KBM-7 (cell line): Measurements from ENCODE around the gene PLEKHG3.
"Not testable (repeated sequence)": the region's sequence is repeated elsewhere in the genome, so short reads cannot be mapped to it uniquely, and the experiment has no call there.

ENCODE experiments used
- DNase-seq: peaks from one replicate; pipeline ENCODE4 v3.0.0-alpha.2; 2015
- in situ Hi-C: fragments of 300-500 bp; cut with MboI; formaldehyde crosslinking; loops from 2 replicates; pipeline ENCODE4 v1.14.3; 2020; ENCODE audit warnings: low sequenced_read_pairs, low pct_unique_long_range_greater_than_20kb, mixed read lengths

Gene PLEKHG3

DNA sequence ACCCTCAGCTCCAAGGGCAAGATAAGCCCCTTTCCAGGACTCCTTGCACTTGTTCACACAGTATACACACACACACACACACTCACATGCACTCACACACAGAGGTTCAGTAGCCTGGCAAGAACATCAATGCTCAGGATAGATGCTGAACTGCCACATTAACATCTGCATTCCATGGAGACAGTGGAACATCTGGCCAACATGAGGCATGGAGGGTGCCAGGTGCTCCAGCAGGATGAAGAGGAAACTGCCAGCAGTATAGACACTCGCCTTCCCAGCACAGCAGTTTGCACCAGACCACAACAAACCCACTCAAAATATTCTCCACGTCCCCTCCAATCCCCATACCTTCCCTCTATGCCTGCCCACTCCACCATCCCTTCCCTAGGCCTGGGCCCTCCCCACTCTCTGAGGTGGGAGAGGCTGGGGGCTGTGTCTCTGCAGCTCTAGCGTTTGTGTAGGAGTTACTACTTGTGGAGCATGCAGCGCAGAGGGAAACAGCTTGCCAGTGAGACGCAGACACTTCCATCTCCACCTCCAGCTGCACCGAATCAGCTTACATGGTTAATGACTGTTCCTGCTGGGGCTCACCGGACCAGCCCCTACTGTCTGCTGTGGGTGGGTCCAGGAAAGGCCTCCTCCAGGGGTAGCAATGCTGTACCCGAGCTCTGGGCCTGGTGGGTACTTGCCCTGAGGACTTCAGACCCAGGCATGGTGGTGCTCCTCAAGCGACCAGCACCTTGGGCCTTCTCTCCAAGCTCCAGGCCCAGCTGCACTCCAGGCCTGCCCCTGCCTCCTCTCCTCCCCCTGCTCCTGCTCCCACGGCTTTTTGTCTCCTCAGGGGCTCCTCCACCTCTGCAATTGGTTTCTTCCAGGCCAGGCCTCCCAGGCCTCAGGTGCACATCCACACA is 18.6 kb upstream of the PLEKHG3 start:
- in situ Hi-C loops: no loop called here
- peak; percentile 60 for DNase-seq

DNA sequence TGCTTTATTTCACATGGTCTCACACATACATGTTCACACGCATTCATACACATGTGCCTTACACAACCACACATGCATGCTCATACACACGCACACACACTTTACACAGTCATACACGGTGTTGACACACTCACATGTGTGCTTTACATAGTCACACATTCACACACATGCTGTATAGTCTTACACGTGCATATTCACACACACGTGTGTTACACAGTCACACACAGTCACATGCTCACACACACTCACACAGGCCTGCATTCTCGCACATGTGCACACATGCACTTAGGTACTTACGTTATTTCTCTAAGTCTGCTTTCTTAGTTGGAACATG is 18.0 kb upstream of the PLEKHG3 start:
- in situ Hi-C loops: no loop called here
- no peak for DNase-seq

DNA sequence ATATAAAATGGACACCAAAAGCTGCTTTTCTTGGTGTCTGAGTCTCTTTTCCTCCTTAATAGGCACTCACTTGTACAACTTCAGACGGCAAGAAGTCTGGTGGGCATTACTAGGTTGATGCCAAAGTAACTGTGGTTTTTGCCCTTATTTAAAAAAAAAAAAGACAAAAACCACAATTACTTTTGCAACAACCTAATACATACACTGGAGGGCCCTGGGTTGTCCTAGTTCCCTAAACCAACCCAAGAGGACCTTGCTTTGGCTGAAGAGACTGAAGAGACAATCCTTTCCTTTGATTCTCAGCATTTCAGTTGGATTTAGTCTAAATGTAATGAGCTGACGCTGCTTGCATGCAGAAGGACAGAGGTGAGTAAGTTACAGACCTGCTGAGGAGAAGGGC is 16.2 kb upstream of the PLEKHG3 start:
- DNase-seq: peak; percentile 51
- in situ Hi-C loops: no loop called here

DNA sequence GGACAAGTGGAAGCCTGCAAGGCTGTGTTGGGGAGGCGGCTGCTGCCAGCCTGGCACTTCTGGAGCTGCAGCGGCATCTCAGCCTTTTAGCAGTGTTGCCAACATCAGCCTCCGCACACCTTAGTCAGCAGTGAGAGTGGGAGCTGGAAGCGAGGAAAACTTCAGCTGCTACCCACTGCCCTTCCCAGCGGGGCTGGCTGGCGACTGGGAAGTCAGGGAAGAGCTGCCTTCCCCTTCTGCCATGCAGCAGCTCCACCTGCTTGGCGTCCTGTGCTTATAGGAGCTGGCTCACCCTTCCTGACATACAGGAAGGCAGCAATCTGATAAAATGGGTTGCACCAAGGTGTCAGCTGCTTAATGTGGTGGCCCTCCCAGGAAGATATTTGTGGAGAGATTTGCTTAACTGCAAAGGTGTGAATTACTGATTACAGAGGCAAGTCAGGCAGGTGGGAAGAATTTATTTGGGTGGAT is 15.4 kb upstream of the PLEKHG3 start:
- no peak for DNase-seq
- in situ Hi-C loops: no loop called here

DNA sequence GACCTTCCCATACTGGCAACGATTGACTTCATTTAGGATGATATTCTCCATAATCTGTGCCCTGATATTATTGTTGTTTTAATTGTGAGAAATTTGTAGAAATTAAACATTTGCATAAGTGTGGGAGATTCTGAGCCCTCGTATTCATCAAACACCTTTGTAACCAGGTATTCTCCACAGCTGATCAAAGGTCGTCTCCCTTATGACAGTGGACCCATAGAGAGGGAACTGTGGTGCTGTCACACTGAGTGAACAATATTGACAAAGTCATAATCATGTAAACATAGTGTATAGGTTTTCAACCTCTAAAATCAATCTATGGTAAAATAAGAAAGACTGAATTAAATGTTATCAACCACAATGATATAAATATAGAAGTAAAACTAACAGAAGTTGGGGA is 14.9 kb upstream of the PLEKHG3 start:
- DNase-seq: no peak
- in situ Hi-C loops: no loop called here

DNA sequence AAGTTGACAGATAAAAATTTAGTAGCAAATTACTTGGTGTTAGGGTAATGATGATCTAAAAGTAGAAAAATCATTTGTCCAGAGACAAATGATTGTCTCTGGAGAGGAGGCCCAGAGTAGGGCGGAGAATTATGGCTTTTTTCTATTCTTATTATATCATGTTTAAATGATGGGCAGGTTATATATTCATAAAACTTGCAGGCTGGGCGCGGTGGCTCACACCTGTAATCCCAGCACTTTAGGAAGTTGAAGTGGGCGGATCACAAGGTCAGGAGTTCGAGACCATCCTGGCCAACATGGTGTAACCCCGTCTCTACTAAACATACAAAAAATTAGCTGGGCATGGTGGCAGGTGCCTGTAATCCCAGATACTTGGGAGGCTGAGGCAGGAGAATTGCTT is 13.6 kb upstream of the PLEKHG3 start:
- DNase-seq, in situ Hi-C loops: not testable (repeated sequence)

DNA sequence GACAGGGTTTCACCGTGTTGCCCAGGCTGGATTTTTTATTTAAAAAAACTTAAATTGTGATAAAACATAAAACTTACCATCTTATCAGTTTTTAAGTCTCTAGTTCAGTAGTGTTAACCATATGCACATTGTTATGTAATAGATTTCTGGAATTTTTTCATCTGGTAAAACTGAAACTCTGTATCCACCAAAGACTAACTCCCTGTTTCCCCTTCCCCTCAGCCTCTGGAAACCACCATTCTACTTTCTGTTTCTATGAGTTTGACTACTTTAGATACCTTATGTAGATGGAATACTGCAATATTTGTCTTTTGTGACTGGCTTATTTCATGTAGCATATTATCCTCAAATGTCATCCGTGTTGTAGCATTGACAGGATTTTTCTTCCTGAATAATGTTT is 12.8 kb upstream of the PLEKHG3 start:
- DNase-seq: no peak
- in situ Hi-C loops: no loop called here

DNA sequence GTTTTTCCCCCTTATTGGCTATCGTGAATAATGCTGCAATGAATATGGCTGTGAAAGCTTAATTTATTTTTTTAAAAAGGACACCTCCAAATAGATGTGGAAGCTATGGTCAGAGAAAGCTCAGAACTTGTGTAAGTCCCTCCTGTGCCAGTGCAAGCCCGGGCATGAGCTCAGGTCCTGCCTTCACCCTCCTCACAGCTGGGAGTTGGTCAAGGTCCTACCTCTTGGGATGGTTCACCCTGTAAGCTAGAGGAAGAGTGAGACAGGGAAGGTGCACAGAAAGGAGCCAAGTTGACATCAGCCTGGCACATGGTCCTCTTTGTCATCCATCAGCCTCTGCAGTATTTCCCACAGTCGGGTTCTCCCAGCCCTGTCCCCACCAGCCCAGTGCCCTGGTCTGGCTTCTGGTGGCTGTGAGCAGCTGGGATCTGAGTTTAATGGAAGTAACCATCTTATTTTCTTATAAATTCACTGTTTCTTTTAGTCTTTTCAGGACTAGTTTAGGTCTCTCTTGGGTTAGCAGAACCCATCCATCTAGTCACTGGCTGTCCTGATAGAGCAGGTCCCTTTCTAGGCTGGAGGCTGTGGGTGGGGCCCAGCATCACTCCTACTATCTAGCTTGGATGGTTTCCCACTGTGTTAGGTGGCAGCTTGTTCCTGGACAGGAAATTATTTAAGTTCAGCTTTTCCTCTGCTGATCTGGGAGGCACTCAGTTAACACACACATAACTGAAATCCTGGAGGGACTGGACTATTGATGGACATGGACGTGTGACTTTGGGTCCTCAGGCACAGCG is 11.8 kb upstream of the PLEKHG3 start:
- in situ Hi-C loops: no loop called here
- no peak for DNase-seq

DNA sequence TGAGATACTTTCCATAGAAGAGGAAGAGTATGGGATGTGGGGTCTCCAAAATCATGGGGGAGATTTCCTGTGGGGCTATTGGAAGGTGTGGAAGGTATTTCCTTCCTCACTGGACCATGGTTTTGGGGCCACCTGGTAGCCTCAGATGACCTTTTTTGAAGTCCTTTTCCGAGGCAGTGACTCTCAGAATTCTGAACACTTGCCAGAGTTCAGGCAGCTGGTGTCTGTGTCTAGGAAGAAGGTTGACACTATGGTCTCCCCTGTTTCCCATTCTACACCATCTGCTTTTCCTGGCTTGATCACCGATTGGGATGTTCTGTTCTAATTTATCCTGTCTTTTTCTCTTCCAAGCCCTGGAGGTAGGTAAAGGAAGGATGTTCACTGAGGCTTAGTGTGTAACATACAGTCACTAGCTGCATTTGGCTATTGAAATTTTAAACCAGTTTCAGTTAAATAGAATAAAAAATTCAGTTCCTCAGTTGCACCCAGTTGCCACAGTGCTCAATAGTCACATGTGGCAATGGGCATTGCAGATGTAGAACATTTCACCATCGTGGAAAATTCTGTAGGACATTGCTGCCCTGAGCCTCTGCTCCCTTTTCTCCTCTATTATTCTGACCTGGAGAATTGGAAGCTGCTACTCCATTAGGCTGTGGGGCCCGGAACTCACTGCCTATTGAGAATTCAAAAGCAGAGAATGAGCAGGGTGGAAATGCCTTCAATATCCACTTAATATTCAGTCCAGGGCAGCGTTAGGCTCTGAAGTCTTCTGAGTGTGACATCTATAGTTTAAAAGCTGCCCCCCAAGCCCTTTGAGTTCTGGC is 11.0 kb upstream of the PLEKHG3 start:
- no peak for DNase-seq
- in situ Hi-C loops: no loop called here

DNA sequence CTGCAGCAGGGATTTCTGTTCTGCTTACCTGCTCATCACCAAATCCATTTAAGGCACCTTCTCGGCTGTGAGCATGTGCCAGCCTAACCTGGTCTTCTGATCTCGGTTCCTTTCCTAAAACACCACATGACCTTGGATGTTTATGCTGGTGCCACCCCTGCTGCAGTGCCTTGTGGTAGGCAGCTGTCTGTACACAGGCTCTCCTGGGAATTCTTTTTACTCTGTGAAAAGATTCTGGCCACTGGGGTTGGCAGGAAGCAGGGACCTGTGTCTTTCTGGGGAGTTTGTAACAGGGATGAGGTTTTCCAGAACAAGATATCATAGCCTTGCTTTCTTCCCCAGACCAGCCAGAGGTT is 10.4 kb upstream of the PLEKHG3 start:
- DNase-seq: no peak
- in situ Hi-C loops: no loop called here

DNA sequence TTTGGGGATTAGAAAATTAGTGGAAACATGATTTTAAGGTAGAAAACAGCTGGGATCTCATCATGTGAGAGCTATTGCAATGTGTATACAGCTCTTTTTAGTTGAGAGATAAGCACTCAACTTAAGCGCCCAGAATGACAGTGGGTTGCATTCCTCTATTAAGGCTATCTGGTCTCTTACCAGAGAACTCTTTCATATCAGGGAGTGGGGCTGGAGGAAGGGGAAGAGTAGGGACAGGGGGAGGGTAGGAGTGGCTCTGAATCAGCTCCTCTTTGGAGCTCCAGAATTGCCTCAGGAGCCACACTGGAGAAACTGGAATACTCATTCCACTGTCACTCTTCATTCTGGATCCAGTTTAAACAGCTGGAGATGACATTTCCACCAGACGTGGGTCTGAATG is 9.2 kb upstream of the PLEKHG3 start:
- DNase-seq: no peak
- in situ Hi-C loops: no loop called here

DNA sequence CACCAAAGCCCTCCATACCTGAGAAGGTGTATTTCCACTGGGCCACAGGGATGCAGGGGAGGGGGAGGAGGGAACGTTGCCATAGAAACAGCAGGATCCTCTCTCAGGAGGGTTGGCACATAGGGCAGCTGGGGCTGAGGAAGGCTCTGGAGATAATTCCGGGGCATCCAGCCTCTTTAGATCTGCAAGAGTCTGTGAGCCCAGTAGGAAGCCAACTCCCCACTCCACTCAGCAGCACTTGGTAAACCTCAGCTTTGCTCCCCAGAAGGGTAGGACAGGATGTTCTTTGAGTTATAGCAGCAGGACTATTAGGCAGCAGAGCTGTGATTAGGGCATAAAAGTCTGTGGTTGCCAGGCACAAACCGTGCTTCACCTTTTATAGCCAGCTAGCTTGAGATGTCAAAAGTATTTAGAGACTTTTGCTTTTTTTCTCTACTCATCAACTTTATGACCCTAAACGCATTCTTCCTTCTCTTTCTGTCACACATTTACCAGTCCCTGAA is 7.8 kb upstream of the PLEKHG3 start:
- in situ Hi-C loops: no loop called here
- DNase-seq: no peak

DNA sequence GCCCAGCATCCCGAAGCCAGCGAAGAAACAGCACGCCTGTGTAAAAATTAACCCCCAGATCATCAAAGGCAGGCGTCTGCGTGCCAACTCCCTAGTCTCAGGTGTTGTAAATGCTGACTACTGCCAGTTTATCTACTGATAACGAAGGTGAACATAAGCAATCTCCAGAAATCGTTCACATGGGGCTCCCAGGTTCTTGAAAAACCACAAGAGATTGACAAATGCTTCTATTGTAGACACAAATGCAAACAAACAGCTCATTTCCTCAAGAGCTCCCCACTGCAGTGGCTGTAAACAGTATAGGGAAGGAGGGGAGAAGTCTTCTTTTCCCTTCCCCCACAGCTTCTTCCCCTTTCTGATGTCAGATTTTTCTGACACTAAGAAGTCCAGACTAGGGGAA is 5.3 kb upstream of the PLEKHG3 start:
- DNase-seq: peak; percentile 92
- in situ Hi-C loops: no loop called here

DNA sequence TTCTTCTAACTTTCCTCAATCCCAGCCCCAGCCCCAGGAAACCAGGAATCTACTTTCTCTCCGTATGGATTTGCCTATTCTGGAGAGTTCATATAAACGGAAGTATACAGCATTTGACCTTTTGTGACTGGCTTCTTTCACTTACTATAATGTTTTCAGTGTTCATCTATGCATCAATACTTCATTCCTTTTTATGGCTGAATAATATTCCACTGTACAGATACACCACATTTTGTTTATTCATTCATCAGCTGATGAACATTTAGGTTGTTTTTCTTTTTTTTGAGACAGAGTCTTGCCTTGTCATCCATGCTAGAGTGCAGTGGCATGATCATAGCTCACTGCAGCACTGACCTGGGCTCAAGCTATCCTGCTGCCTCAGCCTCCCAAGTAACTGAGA is 3.9 kb upstream of the PLEKHG3 start:
- DNase-seq: no peak
- in situ Hi-C loops: no loop called here

DNA sequence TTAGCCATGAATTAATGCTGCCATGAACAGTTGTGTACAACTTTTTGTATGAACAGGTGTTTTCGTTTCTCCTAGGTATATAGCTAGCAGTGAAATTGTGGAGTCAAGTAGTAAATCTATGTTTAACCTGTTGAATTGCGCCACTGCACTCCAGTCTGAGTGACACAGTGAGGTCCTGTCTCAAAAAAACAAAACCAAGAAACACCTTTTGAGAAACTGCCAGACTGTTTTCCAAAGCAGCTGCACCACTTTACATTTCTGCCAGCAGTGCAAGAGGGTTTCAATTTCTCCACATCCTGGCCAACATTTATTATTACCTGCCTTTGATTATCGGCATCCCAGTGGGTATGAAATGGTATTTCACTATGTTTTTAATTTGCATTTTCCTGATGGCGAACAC is 3.3 kb upstream of the PLEKHG3 start:
- in situ Hi-C loops: no loop called here
- no peak for DNase-seq

DNA sequence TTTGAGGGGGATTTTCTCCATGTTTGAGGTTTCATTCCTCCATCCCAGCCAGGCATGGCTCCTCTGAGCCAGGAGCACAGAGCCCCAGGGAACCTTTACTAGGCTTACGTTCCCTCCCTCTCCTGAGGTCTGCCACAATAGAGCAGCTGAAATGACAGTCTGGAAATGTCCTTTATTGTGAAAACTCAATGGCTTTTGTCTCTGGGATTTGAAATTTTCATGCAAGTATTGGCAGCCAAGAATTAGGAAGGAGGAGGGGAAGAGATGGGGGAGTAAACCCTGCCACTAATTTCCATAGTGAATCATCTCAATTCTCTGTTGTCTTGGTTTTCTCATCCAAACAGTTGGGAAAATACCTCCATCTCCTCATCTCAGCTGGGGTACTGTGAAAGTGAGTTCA is 2.6 kb upstream of the PLEKHG3 start:
- no peak for DNase-seq
- in situ Hi-C loops: no loop called here

DNA sequence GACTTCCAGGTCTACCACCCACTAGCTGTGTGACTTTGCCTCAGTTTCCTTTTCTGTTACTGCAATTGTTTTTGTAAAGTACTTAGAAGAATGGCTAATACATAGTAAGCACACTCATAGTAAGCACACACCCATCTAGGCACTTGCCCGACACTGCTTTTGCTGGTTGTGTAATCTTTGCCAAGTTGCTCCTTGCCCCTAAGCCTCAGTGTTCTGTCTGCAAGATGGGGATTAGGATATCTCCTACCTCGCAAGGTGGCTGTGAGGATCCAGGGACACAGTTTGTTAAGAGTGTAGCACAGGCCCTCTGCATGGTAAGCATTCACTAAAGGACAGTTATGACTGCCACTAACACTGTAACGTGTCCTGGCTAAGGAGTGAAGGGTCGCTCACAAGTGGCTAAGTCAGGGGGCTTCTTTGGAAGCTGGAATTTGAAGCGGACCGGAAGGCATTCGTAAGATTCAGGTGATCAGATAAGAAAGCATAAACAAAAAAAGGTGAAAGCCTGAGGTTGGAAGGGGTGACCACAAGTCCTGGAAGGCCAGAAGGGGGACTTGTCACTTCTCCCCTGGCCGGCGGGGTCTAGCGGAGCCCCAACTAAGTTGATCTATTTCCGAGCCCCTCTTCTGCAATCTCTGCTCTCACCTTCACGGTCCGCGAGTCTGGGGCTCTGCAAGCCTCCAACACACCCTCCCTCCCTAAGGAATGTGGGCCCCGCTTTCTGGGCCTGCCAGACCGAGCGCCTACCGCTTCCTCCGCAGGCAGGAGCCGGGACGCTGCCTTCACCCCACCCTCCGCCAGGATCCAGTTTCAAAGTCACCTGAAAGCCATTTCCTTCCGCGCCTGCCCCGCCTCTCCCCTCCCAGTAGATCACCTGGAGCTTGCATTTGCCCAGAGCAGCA is 1.5 kb upstream of the PLEKHG3 start:
- in situ Hi-C loops: no loop called here
- no peak for DNase-seq

DNA sequence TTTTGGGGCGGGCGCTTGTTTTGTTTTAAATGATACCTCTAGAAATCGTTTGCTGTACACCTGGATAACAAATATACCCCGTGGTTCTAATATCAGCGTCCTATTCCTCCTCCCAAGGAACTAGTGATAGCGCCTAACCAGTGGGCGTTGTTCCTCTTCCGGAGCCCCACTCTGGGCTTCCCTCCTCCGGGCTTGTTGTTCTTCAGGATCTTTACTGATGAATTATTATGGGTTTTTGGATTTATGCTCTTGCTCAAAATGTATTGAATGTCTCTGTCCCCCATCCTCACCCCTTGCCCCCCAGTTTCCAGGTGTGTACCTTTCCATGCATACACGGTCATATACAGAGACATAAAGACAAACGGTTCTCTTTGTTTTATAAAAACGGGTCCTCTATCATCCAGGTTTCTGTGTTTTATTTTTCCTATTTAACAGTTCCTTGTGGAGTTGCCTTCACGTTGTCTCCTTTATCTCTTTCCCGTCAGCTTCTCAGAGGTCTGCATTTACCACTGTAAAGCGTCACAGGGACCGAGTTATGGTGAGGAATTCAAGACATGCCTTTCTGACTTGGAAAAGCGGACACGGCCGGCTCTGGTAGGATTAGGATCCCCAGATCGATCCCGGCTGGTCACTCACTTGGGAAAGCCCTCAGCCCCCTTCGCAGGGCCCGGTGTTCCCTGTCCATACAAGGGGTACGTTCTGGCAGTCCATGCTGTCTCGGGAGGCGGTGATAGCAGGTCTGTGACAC is 655 bp upstream of the PLEKHG3 start:
- DNase-seq: no peak
- in situ Hi-C loops: no loop called here
